Anterior cingulate cortex (tissue), 58 donors: Measurements from ENCODE around the gene IL1F10.

ENCODE experiments used
- DNase-seq, 58 donors: peaks; one replicate each; lab custom pipeline; 2025; lab: John Stamatoyannopoulos, UW

The IL1F10 gene

DNA sequence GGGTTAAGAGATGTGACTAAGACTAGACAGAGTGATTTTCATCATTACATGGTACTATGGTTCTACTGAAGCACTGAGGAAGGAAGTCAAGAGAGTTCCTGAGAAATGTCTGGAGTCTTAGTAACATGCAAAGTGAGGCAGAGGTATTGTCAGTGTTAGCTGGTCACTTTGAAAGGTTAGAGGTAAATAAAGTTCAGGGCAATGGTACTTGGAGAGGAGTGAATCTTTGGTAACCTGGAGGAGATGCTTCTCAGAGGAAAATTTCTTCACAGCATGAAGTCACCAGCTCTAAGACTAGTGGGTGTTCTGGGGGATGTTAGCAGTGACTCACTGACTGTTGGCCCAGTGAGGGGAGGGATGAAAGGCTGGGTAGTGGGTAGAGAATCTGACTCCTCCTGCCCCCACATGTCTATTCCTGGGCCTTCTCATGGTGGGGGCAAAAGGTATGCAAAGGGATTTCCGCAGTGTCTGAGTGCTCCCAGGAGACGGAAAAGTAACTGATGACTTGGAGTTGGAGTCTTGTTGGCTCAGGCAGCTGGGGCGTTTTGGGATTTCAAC lies 36.4 kb downstream of the IL1F10 start:
- peak in 8 of 58 donors; percentile 2 to 23 (median 10) for DNase-seq

- no peak for DNase-seq
Observed at GRCh38 chr2:113105047-113105785, 37.4 kb downstream of the IL1F10 start.

DNA sequence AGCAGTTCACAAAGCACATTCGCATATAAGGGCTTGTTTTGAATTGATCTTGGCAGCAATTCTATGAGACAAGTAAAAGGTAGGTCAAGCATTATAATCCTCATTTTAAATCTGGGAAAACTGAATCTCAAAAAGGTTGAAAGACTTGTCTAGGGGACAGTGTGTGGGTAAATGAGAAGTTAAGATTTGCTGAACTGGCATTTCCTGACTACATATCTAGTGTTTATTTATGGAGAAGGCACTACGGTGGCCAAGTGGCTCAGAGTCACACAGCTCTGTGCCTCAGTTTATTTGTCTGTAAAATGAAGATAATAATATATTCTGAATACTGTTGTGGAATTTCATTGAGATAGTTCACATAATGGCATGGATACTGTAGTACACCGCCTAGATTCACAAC lies 43.4 kb downstream of the IL1F10 start:
- no peak for DNase-seq

GRCh38 chr2:113111823-113112287 lies 44.1 kb downstream of the IL1F10 start:
- no peak for DNase-seq

GRCh38 chr2:113112441-113112840 lies 44.7 kb downstream of the IL1F10 start:
- DNase-seq = no peak

DNA sequence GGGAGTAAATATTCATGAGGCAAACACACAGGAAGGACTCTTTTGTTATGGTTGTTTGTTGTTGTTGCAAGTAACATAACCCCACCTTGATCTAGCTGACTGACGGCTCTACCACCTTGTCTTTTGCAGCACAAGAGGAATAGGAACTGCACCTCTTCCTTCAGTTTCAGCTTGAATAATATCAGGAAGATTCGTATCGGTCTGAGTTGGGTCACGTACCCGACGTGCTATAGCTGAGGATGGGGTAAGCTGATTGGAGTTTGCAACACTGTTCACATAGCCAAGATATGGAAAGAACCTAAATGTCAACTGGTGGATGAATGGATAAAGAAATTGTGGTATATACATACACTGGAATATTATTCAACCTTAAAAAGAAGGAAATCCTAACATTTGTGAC lies 45.1 kb downstream of the IL1F10 start:
- no peak for DNase-seq

GRCh38 chr2:113113807-113114206 lies 46.0 kb downstream of the IL1F10 start:
- DNase-seq = no peak

DNA sequence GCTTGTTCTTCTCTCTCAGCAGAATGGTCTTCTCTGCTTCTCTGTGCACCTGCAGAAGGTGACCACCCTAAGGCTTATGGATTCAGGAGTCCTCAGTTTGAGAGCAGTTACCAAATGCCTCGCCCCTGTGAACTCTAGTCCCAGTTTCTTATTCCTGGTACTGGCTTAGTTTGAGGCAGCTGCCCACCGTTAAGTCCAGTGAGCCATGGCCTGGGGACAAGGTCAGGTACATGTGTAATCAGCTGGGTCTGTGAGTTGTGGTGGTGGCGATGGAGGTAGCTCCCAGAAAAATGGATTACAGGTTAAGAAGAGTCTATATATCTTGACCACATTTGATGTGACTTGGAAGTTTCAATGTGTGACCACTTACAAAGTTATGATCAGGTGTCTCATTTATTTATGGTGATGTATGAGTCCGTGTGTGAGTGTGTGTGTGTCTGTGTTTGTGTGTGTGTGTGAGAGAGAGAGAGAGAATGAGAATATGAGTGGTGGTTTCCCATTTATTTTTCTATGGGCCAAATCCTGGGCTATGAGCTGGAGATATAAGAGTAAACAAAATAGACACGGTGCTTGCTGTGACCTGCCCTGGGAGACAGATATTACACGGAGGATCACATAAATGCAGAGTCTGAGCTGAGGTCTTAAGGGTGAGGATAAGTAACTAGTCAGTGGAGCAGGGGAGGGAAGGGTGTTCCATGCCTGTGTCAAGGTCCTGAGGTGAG lies 46.6 kb downstream of the IL1F10 start:
- DNase-seq = no peak

DNA sequence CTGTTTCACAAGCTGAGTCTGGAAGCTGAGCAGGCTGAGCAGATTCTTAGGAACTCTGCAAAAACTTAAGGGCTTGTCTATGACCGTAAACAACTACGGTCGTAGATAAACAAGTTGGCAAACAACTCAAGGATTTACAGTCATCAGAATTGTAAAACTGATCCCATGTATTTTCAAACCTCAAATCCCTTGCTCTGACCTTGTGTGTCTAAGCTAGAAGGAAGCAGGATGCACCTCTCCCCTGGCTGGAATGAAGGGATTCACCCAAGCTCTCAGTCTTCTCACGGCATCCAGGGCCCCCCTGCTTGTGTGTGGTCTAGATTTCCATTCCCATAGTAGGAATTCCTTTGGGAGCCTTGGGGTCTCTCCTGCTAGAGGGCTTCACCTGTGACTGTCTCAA lies 47.2 kb downstream of the IL1F10 start:
- DNase-seq = no peak

DNA sequence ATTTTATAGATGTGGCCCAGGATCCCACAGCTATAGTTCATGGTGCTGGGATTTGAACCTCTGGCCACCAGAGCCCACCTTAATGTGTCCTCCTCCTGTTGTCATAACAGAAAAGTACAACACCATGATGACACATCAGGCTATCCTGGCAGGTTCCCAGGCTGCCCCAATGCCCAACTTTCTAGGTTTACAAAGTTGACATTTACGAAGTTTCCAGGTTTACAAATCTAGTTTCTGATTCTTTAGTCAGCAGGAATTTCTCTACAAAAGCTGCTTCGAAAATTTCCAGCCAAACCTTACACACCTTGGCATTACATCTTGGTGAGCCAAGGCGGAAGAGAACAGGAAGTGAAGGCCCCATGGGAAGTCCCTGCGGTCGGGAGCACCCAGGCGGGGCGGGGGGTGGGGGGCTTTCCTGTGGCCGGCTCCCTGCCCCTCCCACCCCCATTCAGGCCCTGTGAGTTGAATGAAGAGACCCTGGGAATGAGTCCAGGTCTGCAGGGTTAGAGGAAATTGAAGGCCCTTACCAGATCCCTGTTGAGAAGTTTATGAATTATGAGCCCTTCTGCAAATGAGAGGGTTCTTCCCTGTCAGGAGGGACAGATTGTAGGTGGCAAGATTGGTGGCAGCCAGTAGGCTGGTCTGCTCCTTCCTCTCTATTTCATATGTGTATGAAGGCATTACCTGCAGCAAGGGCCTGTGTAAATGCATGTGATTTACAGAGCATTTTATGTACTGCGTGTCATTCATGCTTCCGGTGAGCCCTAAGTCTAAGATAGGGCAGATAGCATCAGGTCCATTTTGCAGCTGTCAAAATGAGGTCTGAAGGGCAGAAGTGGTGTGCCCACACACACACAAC lies 48.6 kb downstream of the IL1F10 start:
- no peak for DNase-seq

GRCh38 chr2:113117541-113118262 lies 49.9 kb downstream of the IL1F10 start:
- no peak for DNase-seq

DNA sequence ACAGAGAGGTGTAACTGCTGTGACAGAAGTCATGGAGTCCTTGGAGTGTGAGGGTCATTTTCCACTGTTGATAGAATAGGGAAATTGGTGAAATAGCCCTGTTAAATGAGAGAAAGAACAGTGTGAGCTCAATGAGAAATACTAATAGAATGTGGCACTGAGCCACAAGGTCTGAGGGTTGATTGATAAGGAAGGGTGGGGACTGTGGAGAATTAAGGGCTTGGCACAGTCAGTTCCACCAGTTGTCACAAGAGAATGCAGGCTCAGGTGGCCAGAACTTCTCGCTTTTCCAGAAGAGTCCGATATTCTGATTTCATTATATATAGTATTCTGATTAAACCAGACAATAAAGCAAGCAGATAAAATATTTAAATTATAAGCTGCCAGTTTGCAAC lies 50.5 kb downstream of the IL1F10 start:
- no peak for DNase-seq

DNA sequence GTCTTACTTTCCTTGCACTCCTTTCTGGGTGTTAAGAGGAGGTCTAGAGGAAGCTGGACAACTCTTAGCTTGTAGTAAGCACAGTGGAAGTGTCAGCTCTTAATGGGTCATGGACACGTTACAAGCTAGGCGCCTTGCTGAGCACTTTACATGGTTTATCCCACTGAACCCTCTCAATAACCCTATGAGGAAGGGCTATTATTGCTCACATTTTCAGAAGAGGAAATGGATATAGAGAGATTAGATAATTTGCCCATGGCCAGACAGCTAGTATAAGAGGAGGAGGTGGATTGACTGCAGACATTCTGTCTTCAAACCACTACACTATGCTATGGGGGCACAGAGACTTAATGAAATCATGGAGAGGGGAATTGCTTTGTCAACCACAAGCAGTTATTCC lies 51.3 kb downstream of the IL1F10 start:
- no peak for DNase-seq

- DNase-seq = no peak
Observed at GRCh38 chr2:113120861-113121260, 53.1 kb downstream of the IL1F10 start.

DNA sequence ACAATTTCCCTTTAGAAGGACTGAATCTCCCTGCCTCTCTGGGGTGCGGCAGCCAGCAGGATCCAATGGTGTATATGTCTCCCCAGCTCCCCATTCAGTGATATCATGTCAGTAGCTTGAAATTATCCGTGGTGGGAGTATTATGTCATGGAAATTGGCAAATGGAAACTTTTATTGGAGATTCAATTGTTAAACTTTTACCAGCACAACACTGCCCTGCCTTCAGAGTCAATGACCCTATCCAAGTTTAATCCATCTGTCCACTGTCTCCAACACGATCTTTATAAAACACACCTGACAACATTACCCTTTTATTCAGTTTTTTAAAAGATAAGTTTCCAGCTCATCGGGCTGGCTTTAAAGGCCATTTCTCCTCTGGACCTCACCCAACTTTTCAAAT lies 54.6 kb downstream of the IL1F10 start:
- no peak for DNase-seq

DNA sequence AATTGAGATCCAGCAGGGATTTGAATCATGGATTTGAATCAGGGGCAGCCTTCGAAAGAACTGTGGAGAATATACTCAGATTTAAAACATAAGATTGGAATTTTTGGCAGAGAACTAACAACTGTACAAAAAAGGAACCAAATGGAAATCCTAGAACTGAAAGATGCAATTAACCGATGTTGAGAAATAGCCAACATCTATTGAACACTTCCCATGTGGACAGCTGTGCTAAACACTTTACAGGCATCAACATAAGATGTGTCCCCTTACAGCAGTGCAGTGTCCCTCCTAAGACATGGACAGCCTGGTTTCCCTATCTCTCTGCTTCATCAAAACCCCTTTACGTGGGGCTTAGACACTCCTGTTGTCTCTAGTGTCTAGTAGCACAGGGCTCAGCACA lies 56.0 kb downstream of the IL1F10 start:
- DNase-seq = no peak

DNA sequence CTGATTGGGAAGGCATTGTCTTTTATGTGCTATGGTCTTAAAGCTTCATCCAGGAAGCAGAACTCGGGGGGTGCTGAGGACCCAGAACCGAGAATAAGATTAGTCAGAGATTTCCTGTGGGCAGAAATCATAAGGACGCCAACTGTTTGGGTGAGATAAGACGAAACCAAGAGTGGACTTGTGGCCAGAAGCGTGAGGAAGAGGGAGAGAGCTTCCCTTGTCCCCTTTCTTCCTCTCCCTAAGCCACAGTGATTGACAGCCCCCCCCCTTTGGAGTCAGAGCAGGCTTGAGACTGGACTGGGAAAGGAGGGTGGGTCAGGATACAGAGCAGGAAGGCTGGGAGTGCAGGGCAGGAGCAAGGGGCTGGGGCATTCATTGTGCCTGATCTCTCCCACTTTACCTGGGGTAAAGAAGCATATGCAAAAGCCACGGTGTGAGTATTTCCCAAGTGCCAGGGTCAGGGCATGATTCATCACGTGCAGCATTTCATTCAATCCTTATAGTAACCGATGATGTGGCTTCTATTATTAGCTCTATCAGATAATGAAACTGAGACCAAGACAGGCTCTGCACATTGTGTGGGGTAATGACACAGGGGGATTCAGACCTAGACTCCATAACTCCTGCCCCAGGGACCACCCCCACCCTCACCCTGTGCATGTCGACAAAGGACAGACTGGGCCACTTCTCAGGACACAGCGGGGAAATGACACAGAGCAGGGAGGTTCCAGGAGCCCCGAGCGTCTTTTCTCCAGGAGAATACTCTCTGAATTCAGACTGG lies 56.6 kb downstream of the IL1F10 start:
- DNase-seq = peak in 1 of 58 donors; percentile 15
